GM12878 (cell line): ENCODE measurements around the gene POR.

Experiments
- CBFB ChIP-seq: IDR thresholded peaks from 2 replicates; pipeline ENCODE4 v1.6.1; 2016; ENCODE audit warnings: antibody characterized with exemption, low read depth
- CTCF ChIP-seq, 3 experiments: IDR thresholded peaks in 2 of 3; conservative IDR thresholded peaks in 1 of 3; 2 replicates each; pipeline ENCODE4 v1.5.1; 2011; ENCODE audit warnings: low read depth in 3 of 3, low read length in 3 of 3, mild to moderate bottlenecking in 3 of 3, control low read depth in 2 of 3, moderate library complexity in 2 of 3, inconsistent platforms in 1 of 3, mixed read lengths in 1 of 3; ENCODE audit not compliant: control insufficient read depth in 2 of 3, insufficient read depth in 1 of 3; ENCODE audit errors: extremely low read depth in 1 of 3
- EZH2 ChIP-seq: IDR thresholded peaks from 2 replicates; pipeline ENCODE4 v1.6.1; 2012; ENCODE audit warnings: low read depth, mild to moderate bottlenecking, control low read depth, inconsistent platforms, low read length, borderline replicate concordance; ENCODE audit not compliant: control insufficient read depth
- JUND ChIP-seq: IDR thresholded peaks from 2 replicates; pipeline ENCODE4 v1.6.1; 2012; ENCODE audit warnings: low read depth, mild to moderate bottlenecking, low read length, improper control_type of control experiment, moderate library complexity
- NFIC ChIP-seq: IDR thresholded peaks from 2 replicates; pipeline ENCODE4 v1.6.1; 2012; ENCODE audit warnings: low read depth, mild to moderate bottlenecking, inconsistent platforms, low read length, moderate library complexity
- POLR2A ChIP-seq: IDR thresholded peaks from 2 replicates; pipeline ENCODE4 v1.6.1; 2011; ENCODE audit warnings: low read depth, mild to moderate bottlenecking, low read length
- RELB ChIP-seq: fragments of 450-650 bp; IDR thresholded peaks from 2 replicates; pipeline ENCODE4 v1.6.1; 2017; ENCODE audit warnings: low read depth, mild to moderate bottlenecking, moderate library complexity
- SIX5 ChIP-seq: IDR thresholded peaks from 2 replicates; pipeline ENCODE4 v1.6.1; 2011; ENCODE audit warnings: mild to moderate bottlenecking, low read depth, low read length, moderate library complexity; ENCODE audit not compliant: severe bottlenecking
- SP1 ChIP-seq: IDR thresholded peaks from one replicate; pipeline ENCODE4 v1.6.1; 2011; ENCODE audit warnings: low read depth, low read length
- TAF1 ChIP-seq: IDR thresholded peaks from 2 replicates; pipeline ENCODE4 v1.6.1; 2011; ENCODE audit warnings: mild to moderate bottlenecking, low read depth, low read length, borderline replicate concordance
- TBL1XR1 ChIP-seq: IDR thresholded peaks from 2 replicates; pipeline ENCODE4 v1.6.1; 2012; ENCODE audit warnings: low read depth, low read length, improper control_type of control experiment

- TF ChIP-seq SP1 (no peak), NFIC (no peak), RELB (no peak), TBL1XR1 (no peak), JUND (no peak), POLR2A (no peak), TAF1 (no peak), CBFB (no peak), SIX5 (no peak), CTCF (IDR thresholded peaks at IDR 0.05 in 2 of 3, conservative IDR thresholded peaks at IDR 0.05 in 1 of 3; ENCODE audit: control insufficient read depth in 2 of 3, extremely low read depth in 1 of 3, insufficient read depth in 1 of 3, low read depth in 3 of 3, low read length in 3 of 3) (no peak), EZH2 (no peak)
These were observed 46.8 kb upstream of the POR start for GRCh38 chr7:75868153-75868552.
